Measurements from ENCODE around the gene WDHD1.
"Not testable (repeated sequence)": the region's sequence is repeated elsewhere in the genome, so short reads cannot be mapped to it uniquely, and the experiment has no call there.

Gene WDHD1

DNA sequence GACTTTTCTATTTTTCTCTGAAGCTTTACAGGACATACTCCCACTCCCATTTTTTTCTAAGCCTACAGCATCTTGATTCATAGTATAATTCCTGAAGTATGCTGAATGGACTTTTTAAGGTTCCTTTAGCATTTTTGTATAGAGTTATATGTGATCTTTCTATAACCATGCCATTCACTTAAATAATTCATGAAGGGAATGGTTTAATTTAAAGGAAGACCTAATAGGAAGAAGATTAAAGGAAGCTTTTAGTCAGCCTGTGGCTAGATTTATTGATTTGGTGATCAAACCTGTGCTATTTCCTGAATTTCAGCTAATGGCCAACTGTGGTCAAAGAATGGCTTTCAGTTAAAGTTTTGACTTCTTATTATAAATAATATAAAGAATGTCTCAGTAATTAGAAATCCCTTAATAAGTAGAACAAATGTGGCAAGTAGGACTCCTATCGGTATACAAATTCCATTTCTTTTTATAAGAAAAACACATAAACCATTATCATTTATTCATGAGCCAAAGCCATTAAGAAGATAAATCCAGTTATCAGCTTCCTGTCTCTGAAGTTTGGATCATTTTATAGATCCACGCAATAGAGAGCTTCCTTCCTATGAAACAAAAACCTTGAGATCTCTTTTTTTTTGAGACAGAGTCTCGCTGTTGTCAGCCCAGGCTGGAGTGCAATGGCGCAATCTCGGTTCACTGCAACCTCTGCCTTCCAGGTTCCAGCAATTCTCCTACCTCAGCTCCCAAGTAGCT is 20.6 kb upstream of the WDHD1 start:
- DNase-seq: no peak

DNA sequence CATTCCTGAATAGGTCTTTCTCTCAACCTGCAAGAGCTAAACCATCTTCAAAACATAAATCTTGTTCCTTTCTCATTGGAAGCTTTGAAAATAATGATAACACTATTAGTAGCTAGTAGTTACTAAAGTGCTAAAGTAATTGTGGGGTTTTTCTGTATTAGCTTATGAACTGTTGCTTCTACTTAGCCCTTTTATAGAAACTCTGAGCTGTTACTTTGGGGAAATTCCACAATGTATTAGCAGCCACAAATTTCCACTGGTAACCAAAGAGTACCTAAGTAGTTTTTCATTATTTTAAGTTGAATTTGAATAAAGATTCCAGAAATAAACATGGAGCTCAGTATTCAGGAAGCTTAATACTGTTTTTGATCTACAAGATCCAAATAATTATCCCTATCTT is 18.2 kb upstream of the WDHD1 start:
- DNase-seq: no peak

DNA sequence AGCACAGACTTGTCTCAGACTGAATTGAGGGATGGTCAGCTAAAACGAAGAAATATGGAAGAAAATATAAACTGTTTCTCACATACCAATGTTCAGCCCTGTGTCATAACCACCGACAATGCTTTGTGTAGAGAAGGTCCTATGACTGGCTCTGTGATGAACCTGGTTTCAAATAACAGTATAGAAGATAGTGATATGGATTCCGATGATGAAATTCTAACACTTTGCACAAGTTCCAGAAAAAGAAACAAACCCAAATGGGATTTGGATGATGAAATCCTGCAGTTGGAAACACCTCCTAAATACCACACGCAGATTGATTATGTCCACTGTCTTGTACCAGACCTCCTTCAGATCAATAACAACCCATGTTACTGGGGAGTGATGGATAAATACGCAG is 16.6 kb upstream of the WDHD1 start:
- DNase-seq: no peak

DNA sequence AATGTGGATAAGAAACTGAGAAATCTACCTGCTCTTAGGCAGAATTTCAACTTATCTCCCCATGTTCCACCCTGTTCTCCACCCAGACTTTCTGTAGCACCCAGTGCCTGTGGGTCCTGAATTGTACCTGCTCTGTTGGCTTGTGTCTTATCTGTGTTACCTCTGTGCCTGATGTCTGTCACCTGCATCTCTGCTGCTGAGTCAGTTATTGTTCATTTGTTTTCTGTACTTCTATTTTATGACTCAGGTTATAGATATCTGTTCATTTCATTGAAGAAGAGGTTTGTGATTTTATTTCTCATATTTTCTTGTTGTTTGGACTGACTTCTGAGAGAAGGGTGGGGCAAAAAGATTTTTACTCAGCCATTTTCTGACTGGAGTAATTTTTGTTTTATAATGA is 11.8 kb upstream of the WDHD1 start:
- no peak for DNase-seq

DNA sequence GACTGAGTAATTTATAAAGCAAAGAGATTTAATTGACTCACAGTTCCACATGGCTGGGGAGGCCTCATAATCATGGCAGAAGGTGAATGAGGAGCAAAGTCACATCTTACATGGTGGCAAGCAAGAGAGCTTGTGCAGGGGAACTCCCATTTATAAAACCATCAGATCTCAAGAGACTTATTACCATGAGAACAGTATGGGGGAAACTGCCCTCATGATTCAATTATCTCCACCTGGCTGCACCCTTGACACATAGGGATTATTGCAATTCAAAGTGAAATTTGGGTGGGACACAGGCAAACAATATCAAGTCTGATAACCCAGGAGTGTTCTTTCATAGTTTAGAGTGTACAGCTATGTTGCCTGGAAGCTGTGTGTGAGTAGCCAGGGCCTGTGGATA is 11.1 kb upstream of the WDHD1 start:
- DNase-seq: not testable (repeated sequence)

DNA sequence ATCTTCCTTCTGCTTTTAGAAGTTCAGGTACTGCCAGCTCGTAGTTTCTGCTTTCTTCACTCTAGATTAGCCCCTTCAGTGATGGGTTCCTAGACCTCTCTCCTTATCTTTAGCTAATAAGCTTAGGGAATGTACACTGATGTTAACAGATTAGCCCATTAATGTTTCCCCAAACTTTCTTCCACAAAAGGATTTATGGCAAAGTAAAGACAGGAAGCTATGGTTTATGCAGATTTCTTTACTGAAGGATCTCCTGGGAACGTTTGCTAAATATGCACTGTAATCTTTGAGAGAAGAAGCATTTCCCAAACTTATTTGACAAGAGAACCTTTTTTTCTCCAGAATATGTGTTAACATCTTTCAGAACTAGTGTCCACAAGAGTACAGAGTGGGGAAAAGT is 4.3 kb upstream of the WDHD1 start:
- DNase-seq: no peak

DNA sequence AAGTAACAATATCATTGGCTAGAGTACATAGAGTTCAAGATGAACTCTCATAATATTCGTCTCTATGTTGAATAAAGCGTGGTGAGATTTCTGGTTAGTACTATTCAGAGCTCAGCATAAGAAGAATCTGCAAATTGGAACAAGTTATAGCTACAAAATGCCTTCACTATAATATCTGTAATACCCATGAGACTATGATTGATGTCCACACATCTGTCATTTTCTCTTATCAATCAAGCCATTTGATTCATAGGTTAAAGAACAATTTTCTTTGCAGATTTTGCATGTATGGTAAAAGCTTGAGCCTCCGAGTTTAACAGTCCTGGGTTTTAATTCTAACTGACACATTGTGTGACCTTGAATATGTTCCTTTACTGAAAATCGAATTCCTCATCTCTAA is 1.6 kb upstream of the WDHD1 start:
- no peak for DNase-seq

DNA sequence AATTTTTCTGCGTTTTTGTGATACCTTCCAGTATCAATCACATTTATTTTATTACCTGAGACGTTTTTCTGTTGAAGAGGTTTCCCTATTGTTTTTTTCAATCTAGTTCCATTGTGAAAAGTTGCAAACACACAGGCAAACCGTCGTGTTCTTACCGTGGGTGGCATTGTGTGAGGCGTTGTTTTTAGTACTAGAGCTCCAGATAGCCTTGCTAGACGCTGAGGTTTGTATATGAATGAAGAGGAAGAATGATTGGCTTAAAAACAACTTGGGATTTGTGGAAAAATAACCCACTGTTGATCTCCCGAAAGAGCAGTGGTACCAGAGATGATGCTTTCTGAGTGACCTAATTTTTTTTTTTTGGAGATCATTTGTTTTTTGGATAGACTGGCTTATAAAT is 1.2 kb upstream of the WDHD1 start:
- no peak for DNase-seq

DNA sequence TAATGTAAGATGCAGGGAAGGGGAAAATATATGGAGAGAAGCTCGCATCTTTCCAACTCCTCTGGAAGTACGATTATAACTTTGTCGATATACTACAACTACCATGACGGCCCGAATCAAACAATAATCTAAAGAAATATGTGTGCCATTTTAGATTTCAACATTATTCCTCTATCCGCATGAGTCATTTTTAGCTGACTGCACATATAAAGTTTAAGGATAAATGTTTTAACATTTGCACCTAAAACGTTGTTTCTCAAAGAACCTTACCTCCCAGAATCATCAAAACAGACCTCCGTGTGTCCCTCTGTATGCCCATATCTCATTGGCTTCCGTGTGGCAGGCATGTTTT is 482 bp downstream of the WDHD1 start:
- DNase-seq: no peak

DNA sequence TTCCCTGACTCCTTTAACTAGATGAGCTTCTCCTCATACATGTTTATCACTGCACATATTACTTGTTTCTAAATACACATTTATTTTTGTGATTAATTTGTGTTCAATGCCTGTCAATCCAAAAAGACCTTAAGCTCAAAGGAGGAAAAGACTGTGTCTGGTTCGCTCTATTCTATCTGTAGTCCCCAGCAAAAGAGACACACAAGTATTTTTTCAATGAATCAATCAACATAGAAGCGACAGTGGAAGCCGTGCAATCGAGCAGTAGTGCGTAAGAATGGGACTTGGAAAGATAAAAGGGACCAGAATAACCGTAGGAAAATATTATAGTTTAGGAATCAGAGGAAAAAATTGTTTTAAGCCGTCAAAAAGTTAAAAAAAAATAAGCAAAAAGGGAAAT is 951 bp downstream of the WDHD1 start:
- DNase-seq: no peak

DNA sequence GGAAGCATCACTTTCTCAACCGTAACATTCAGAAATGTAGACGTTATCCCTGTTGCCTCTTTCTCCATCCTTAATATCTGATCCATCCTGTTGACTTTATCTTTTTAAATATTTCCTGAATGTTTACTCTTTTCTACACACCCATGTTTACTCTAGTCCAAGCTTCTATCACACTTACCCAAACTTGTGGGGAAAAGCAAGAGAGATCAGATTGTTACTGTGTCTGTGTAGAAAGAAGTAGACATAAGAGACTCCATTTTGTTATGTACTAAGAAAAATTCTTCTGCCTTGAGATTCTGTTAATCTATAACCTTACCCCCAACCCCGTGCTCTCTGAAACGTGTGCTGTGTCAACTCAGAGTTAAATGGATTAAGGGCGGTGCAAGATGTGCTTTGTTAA is 2.5 kb downstream of the WDHD1 start:
- DNase-seq: not testable (repeated sequence)

DNA sequence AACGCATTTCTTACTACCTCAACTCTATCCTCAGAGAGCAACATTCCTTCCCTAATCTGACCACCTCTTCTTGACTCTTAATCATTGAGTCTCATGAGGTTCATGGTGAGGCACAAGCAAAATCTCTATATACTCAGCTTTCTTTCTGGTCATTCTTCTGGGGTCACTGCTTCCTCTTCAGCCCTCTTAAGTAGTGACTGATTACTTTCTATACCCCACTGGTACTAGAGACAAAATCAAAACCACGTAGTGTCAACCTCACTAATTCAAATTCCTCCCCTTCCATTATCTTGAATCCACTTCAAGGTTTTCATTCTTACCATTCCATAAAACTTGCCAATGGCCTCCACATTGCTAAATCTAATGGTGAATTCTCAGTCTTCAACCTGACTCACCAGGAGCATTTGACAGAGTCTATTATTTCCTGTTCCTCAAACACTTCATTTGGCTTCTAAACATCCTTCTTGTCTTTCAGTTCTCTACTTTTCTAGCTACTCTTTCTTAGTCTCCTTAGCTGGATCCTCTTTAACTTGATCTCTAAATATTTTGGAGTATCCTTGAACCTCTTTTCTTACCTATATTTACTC is 6.8 kb downstream of the WDHD1 start:
- DNase-seq: no peak

DNA sequence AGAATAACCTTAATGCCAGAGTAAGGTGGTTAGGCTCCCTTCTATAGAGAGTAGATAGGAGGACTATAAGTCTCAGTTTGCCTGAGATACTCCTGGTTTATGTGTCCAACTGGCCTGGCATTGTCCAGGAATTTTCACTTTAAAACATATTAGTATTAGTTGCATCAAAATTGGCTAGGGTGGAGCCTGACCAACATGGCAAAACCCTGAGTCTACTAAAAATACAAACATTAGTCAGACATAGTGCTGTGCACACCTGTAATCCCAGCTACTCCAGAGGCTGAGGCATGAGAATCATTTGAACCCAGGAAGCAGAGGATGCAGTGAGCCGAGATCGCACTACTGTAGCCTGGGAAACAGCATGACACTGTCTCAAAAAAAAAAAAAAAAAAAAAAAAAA is 11.9 kb downstream of the WDHD1 start:
- no peak for DNase-seq

DNA sequence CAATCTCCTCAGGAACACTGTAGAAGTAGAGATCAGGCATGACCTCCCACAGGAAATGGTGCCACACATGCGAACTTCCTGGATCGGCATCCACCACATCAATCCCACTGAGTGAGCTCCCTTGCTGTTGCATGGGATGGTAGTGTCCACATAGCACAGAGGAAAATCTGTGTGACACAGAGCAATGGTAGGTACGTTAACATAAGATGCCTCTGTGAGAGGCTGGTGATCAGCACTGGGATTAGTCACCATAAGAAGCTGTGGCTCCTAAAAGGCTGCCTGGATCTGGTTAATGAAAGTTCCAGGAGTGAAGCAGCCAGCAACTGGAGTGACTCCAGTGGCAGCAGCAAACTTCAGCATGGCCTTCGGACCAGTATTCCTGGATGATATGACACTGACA is 21.8 kb downstream of the WDHD1 start:
- no peak for DNase-seq

DNA sequence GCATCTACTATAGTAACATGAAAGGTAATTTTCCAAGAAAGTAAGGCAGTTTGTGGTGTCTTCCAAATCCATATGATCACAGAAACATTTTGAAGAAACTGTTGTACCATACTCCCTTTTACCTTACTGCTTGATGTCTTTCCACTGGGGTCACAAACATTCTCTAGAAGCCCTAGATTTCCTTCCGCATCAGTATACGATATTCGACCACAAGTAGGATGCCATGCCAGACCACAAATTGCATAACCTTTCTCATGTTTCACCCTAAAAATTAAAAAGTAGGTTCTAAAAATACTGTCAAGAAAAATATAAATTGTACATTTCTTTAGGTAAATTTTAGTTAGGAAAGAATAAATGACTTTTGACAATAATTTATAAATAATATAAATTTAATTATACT is 26.5 kb downstream of the WDHD1 start:
- DNase-seq: no peak

DNA sequence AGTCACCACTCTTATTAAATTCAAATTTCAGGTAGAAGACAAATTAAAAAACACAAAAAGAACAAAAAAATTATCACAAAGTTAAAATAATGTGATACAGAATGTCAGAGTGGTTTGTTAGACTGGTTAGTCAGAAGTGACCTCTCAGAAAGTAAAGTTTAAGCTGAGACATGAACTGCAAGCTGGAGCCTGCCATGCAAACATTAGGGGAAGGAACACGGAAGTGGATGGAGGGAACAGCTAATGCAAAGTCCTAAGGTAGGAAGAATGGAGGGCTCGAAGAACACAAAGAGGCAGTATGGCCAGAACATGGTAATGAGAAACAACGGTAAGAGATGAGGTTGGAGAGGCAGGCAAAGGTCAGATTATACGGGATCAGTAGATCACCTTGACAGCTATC is 41.7 kb downstream of the WDHD1 start:
- no peak for DNase-seq

DNA sequence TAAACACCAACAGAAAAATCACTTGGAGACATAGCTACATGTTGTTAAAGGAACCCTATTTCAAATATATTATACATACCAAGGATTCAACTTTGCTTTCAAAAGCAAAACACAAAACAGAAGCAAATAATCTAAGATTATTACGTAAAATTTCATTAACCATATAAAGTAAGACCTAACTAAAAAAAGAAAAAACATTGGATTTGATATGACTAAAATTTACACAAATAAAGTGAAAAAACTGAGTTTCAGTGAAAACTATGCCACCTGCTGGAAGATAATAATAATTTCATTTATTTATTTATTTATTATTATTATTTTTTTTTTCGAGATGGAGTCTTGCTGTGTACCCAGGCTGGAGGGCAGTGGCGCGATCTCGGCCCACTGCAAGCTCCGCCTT is 45.2 kb downstream of the WDHD1 start:
- DNase-seq: no peak

DNA sequence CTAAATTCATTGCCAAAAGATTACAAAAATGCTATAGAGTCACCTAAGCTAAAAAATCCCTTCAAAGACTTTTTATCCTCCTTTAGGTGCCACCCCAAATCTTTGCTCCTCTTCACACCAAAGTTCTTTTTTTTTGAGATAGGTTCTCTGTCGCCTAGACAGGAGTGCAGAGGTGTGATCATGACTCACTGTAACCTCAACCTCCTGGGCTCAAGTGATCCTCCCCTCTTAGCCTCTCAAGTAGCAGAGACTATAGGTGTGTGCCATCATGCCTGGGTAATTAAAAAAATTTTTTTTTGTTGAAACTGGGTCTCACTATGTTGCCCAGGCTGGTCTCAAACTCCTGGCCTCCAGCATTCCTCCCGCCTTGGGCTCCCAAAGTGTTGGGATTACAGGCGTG is 47.9 kb downstream of the WDHD1 start:
- DNase-seq: no peak

DNA sequence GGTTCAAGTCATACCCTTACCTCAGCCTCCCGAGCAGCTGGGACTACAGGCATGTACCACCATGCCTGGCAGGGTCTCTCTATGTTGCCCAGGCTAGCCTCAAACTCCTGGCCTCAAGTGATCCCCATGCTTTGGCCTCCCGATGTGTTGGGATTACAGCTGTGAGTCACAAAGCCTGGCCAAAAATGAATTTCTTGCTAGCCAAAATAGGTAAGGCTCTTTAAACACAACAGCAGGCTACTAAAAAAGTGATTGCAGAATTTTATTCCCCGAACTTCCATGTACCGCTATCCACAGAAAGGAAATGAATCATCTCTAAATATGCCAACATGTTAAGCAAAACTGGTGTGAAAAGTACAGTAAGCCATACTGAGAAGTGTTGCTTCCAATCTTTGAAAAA is 50.6 kb downstream of the WDHD1 start:
- DNase-seq: no peak

DNA sequence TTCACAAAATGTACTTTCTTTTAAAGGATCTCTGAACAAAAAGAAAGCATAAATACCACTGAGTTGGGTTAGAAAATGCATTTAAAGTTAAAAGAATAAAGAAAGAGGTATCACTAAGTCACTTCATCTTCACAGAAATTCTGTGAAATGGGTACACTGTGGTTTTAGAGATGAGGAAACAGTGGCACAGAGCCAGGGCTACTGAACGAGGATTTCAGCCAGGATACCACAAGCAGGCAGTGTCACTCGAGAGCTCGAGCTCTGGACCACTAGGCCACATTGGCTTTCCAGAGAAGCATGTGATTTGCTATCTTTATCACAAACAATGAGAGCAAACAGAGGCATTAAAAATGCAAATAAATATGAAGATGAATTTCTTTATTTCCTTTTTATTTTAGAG is 51.0 kb downstream of the WDHD1 start:
- DNase-seq: no peak

DNA sequence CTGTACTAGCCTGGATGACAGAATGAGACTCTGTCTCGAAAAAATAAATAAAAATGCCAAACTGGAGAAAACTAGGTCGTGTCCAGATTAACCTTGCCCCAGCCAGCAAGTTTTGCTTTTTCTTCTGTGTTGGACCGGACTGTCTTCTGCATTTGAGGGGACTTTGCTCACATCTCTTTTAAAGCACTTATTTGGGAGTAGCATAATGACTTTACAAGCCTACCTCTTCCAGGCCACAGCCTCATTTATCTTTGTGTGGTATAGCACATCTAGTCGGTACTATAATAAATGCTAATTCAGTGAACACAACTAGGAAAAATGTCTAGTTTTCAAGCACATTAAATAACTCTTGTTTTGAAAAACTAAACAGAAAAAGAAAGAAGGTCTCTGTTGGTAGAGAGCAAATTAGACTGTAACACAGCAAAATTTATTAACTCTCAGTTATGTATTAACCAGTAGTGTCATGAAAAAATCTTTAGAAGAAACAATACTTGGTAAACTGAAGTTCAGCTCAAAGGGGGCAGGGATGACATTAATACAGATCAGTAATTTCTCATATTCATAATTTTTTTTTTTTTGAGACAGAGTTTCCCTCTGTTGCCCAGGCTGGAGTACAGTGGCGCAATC is 52.0 kb downstream of the WDHD1 start:
- DNase-seq: no peak

DNA sequence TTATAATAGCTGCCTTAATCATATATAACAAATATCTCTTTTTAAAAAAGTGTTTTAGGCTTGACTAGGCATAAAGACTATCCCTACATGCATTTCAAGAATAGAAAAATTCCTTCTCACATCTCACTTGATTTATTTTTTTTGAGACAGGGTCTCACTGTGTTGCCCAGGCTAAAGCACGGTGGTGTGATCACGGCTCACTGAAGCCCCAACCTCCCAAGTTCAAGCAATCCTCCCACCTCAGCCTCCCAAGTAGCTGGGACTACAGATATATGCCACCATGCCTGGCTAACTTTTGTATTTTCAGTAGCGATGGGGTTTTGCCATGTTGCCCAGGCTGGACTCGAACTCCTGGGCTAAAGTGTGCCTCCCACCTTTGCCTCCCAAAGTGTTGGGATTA is 59.4 kb downstream of the WDHD1 start:
- no peak for DNase-seq

DNA sequence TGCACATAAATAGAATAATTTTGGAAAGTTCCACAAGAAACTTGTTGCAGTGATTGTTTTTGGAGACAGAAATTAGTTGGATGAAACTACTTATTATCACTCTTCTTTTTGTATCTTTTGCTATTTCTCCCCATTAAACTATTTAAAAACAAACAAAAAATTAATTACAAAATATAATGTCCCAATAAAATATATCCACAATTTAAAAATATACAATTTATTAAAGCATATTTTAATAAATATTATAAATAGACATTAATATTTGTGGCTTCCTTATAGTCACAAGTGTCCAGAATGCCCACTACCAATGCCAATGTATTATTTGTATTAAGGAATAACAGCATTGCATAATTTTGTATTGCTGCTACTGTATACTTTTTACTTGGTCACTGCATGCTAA is 71.8 kb downstream of the WDHD1 start:
- no peak for DNase-seq

DNA sequence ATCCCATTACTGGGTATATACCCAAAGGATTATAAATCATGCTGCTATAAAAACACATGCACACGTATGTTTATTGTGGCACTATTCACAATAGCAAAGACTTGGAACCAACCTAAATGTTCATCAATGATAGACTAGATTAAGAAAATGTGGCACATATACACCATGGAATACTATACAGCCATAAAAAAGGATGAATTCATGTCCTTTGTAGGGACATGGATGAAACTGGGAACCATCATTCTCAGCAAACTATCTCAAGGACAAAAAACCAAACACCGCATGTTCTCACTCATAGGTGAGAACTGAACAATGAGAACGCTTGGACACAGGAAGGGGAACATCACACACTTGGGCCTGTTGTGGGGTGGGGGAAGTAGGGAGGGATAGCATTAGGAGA is 73.3 kb downstream of the WDHD1 start:
- DNase-seq: not testable (repeated sequence)

DNA sequence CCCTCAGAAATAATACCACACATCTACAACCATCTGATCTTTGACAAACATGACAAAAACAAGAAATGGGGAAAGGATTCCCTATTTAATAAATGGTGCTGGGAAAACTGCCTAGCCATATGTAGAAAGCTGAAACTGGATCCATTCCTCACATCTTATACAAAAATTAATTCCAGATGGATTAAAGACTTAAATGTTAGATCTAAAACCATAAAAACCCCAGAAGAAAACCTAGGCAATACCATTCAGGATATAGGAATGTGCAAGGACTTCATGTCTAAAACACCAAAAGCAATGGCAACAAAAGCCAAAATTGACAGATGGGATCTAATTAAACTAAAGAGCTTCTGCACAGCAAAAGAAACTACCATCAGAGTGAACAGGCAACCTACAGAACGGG is 74.1 kb downstream of the WDHD1 start:
- not testable (repeated sequence) for DNase-seq
